Subcutaneous abdominal adipose tissue (tissue), 5 donors: ENCODE measurements around the gene GCNT2.

Experiments
- H3K27ac ChIP-seq: one replicate; pipeline ENCODE4 v1.7.0; 2013; ENCODE audit warnings: low read depth, mild to moderate bottlenecking, inconsistent platforms, low read length, moderate library complexity
- H3K27me3 ChIP-seq, 5 donors: one replicate each; pipeline ENCODE4 v1.7.0; 2013; ENCODE audit warnings: low read length in 5 of 5, inconsistent platforms in 1 of 5; ENCODE audit not compliant: control insufficient read depth in 5 of 5, insufficient read depth in 4 of 5
- H3K36me3 ChIP-seq, 5 donors: one replicate each; pipeline ENCODE4 v1.7.0; 2013; ENCODE audit warnings: low read length in 5 of 5; ENCODE audit not compliant: control insufficient read depth in 5 of 5, insufficient read depth in 5 of 5
- H3K4me1 ChIP-seq, 5 donors: one replicate each; pipeline ENCODE4 v1.7.0; 2013; ENCODE audit warnings: low read length in 5 of 5, mild to moderate bottlenecking in 3 of 5, moderate library complexity in 1 of 5; ENCODE audit not compliant: control insufficient read depth in 5 of 5, insufficient read depth in 5 of 5
- H3K4me3 ChIP-seq, 5 donors: one replicate each; pipeline ENCODE4 v1.7.0; 2013; ENCODE audit warnings: low read length in 5 of 5, low read depth in 1 of 5
- H3K9ac ChIP-seq, 5 donors: one replicate each; pipeline ENCODE4 v1.7.0; 2013; ENCODE audit warnings: low read length in 5 of 5, mild to moderate bottlenecking in 4 of 5, moderate library complexity in 3 of 5
- H3K9me3 ChIP-seq, 5 donors: one replicate each; pipeline ENCODE4 v1.7.0; 2013; ENCODE audit warnings: low read length in 5 of 5; ENCODE audit not compliant: control insufficient read depth in 5 of 5
- donor health status: healthy.
- donor health status: healthy.
- donor health status: healthy.
- donor health status: healthy.
- donor health status: healthy.

GCNT2 gene

DNA sequence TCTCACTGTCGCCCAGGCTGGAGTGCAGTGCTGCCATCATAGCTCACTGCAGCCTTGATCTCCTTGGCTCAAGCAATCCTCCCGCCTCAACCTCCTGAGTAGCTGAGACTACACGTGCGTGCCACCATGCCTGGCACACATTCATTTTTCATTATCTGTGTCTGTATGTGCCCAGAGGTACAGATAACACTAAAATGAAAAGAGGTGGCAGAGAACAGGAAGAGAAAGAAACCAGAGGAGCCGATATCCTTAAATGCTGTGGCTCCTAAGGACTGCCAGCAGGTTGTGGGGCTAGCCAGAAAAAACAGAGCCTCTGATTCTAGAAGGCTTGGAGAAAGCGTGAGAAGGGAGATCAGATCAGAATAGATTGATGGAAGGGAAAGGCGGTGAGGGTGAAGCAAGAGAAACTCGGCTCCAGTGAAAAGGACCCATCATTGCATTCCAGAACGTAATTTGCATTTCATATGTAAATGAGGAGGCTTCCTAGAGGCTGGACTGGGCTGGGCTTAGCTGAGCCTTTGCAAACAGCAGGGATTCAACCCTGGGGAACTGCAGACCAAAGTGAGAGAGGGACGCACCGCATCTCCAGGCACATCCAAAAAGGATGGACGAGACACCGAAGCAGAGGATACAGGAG, 64.2 kb downstream of the GCNT2 start:
- Histone ChIP-seq H3K4me3 (no peak overlapping the region), H3K9ac (no peak overlapping the region), H3K4me1 (peaks cover 0 to 8% (median 6%) of the 10 kb centered on the region in 5 donors), H3K27ac (no peak overlapping the region), H3K36me3 (no peaks in the 10 kb centered on the region), H3K27me3 (peaks cover 0 to 6% (median 3%) of the 10 kb centered on the region in 5 donors), H3K9me3 (no peaks in the 10 kb centered on the region)

DNA sequence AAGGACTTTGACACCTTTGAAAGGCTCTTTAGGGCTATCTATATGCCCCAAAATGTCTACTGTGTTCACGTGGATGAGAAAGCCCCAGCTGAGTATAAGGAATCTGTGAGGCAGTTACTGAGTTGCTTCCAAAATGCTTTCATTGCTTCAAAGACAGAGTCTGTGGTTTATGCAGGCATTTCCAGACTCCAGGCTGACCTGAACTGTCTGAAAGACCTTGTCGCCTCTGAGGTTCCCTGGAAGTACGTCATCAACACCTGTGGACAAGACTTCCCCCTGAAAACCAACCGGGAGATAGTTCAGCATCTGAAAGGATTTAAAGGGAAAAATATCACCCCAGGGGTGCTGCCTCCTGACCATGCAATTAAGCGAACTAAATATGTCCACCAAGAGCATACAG, 65.2 kb downstream of the GCNT2 start:
- Histone ChIP-seq H3K27me3 (peaks cover 0 to 4% (median 3%) of the 10 kb centered on the region in 5 donors), H3K9me3 (no peaks in the 10 kb centered on the region), H3K4me3 (no peak overlapping the region), H3K27ac (no peak overlapping the region), H3K4me1 (peaks cover 0 to 8% (median 6%) of the 10 kb centered on the region in 5 donors), H3K36me3 (no peaks in the 10 kb centered on the region), H3K9ac (no peak overlapping the region)

DNA sequence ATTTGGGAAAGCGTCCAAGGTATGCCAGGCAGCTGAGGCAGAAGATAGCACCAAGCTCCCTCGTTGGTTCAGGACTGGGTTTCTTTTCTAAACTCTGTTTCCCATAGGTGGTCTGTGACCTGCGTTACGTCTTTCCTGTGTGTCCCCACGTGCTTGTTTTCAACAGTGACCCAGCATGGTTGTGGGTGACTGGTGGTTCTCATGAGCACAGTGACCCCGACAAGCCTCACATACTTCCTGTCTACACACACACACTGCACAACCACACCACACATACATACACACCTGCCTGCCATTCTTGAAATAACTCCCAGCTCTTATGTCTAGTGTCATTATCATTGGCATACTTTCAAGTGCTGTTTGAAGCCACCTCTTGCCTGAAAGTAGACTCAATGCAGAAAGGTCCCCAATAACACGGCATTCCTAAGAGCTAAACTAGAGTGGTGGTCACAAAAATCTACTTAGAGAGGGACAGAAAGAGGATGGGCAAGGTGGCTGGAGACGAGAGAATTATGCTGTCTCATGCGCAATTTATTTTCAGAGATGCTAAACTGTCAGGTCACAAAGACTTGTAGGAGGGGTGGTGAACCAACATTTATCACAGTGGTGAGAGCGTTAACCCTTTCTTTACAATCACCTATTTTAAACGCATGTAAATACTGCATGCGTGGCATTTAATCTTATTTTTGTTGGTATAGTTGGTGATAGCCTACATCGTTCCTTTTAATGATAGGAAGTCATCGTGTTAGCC, 66.7 kb downstream of the GCNT2 start:
- Histone ChIP-seq H3K27ac (no peak overlapping the region), H3K9ac (no peak overlapping the region), H3K9me3 (no peaks in the 10 kb centered on the region), H3K27me3 (peaks cover 0 to 4% (median 3%) of the 10 kb centered on the region in 5 donors), H3K4me3 (no peak overlapping the region), H3K36me3 (no peaks in the 10 kb centered on the region), H3K4me1 (peaks cover 0 to 8% (median 6%) of the 10 kb centered on the region in 5 donors)

DNA sequence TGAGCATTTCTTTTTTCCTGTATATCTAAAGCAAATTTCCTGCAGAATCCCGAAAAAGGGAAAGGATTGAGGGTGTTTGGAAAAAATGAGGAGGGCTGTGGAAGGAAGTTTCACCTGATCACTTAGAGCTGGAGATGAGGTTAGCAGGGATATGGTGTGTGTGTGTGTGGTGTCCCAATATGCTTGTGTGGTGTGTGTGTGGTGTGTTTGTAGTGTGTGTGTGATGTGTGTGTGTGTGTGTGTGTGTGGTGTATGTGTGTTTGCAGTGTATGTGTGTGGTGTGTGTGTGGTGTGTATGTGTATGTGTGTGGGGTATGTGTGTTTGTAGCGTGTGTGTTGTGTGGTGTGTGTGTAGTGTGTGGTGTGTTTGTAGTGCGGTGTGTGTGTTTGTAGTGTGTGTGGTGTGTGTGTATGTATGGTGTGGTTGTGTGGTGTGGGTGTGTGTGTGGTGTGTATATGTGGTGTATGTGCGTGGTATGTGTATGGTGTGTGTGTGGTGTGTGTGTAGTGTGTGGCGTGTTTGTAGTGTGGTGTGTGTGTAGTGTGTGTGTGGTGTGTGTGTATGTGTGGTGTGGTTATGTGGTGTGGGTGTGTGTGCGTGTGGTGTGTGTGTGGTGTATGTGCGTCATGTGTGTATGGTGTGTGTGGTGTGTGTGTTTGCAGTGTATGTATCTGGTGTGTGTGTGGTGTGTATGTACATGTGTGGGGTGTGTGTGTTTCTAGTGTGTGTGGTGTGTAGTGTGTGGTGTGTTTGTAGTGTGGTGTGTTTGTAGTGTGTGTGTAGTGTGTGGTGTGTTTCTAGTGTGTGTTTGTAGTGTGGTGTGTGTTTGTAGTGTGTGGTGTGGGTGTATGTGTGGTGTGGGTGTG, 67.6 kb downstream of the GCNT2 start:
- H3K4me1 ChIP-seq, result peaks cover 0 to 8% (median 4%) of the 10 kb centered on the region in 5 donors
- no peak overlapping the region for H3K4me3 ChIP-seq

DNA sequence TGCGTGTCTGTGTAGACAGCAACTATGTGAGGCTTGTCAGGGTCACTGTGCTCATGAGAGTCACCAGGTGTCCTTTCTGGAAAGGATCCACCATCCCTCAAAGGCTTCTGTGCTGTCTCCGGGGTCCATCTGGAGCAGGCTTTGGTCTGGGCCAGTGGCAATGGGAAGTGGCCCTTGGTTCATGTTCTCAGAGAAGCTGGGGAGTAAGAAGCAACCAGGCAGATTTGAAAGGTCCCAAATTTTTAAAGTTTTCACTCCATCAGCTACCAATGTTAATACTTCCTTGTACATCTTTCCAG, 68.2 kb downstream of the GCNT2 start:
- H3K4me3 ChIP-seq, result no peak overlapping the region

More for the DNA sequence above, 67.6 kb downstream of the GCNT2 start:
- H3K27ac ChIP-seq, result no peak overlapping the region
- no peaks in the 10 kb centered on the region for H3K36me3 ChIP-seq
- H3K9me3 ChIP-seq, result no peaks in the 10 kb centered on the region
- no peak overlapping the region for H3K9ac ChIP-seq
- H3K27me3 ChIP-seq, result peaks cover 0 to 4% (median 0%) of the 10 kb centered on the region in 5 donors

DNA sequence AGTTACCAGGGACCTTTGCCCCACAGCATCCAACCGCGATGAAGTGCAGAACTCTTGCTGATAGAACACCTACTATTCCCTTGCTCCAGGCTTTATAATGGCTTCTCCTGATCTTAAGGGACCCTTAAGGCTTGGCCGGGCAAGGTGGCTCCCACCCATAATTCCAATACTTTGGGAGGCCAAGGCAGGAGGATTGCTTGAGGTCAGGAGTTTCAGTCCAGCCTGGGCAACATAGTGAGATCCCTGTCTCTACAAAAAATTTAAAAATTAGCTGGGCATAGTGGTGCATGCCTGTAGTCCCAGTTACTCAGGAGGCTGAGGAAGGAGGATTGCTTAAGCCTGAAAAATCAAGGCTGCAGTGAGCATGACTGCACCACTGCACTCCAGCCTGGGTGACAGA, 68.8 kb downstream of the GCNT2 start:
- Histone ChIP-seq H3K27ac (no peak overlapping the region), H3K36me3 (no peaks in the 10 kb centered on the region), H3K27me3 (peaks cover 0 to 4% (median 0%) of the 10 kb centered on the region in 5 donors), H3K4me1 (peaks cover 0 to 8% (median 4%) of the 10 kb centered on the region in 5 donors), H3K4me3 (no peak overlapping the region), H3K9ac (no peak overlapping the region), H3K9me3 (no peaks in the 10 kb centered on the region)

More for the DNA sequence above, 68.2 kb downstream of the GCNT2 start:
- Histone ChIP-seq H3K27me3 (peaks cover 0 to 4% (median 0%) of the 10 kb centered on the region in 5 donors), H3K27ac (no peak overlapping the region), H3K4me1 (peaks cover 0 to 8% (median 4%) of the 10 kb centered on the region in 5 donors), H3K9me3 (no peaks in the 10 kb centered on the region), H3K36me3 (no peaks in the 10 kb centered on the region), H3K9ac (no peak overlapping the region)

DNA sequence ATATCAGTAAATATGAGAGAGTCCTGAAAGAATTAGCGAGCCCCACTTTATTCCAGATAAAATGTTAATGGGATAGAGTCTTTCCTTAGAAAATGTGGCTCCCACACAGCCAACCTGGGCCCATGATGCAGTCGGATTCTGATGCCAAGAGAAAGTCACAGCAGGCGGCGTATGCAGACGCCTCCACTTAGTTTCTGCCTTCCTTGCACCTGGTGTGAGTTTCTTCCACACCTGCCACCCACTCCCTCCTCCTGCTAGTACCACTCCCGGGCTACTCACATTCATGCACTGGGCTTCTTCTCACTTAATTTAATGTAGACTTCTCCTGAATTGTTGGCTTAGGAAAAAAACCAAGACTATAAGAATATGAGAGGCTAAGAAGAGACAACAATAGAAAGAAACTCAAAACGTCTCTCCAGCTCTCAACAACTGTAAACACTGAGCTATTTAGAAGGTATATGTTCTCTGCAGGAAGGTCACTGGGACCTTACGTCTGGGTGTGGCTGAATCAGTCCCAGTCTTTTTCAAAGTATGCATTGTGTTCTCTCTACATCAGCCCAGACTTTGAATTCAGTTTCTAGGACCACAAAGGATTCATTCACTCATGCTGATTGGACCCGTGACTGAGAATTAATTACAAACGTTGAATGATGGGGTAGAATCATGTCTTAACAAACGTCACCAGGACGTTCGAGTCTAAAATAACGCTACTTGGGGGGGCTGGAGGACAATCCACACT, 70.4 kb downstream of the GCNT2 start:
- H3K4me1 ChIP-seq, result no peaks in the 10 kb centered on the region
- no peak overlapping the region for H3K27ac ChIP-seq
- H3K9ac ChIP-seq, result no peak overlapping the region
- peaks cover 0 to 4% (median 0%) of the 10 kb centered on the region in 5 donors for H3K27me3 ChIP-seq
- no peaks in the 10 kb centered on the region for H3K36me3 ChIP-seq
- H3K4me3 ChIP-seq, result no peak overlapping the region
- no peaks in the 10 kb centered on the region for H3K9me3 ChIP-seq

DNA sequence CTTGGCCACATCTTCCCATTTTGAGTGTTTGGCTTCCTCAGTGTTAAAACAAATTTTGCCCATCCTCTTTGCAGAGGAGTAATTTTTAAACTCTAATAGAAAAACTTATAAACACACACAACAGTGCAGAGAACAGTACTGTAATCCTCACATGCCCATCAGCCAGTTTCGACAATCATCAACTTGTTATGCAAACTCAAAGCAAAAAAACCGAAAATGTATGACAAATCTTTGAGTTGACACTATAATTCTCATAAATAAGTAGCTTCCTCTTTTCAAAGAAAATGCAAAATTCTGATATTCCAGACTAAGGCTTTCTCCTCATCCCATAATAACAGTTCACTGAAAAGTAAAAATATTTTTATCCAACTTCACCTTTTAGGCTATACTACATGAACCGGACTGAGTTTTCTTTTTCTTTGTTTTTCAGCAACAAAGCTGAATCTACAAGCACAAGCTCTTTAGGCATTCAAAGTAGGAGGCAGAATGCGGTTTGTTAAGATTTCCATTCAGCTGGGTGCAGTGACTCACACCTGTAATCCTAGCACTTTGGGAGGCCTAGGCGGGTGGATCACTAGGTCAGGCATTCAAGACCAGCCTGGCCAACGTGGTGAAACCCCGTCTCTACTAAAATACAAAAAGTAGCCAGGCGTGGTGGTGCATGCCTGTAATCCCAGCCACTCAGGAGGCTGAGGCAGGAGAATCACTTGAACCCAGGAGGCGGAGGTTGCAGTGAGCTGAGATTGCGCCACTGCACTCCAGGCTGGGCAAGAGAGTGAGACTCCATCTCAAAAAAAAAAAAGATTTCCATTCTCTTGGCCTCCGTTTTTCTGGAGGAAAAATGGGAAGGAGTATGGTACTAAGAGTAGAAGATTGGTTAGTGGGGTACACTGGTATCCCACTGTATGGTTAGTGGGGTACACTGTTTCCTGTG, 74.8 kb downstream of the GCNT2 start:
- H3K27ac ChIP-seq, result no peak overlapping the region
- no peaks in the 10 kb centered on the region for H3K36me3 ChIP-seq
- H3K9me3 ChIP-seq, result no peaks in the 10 kb centered on the region
- H3K9ac ChIP-seq, result no peak overlapping the region
- H3K4me1 ChIP-seq, result no peaks in the 10 kb centered on the region
- no peak overlapping the region for H3K4me3 ChIP-seq
- H3K27me3 ChIP-seq, result no peaks in the 10 kb centered on the region

DNA sequence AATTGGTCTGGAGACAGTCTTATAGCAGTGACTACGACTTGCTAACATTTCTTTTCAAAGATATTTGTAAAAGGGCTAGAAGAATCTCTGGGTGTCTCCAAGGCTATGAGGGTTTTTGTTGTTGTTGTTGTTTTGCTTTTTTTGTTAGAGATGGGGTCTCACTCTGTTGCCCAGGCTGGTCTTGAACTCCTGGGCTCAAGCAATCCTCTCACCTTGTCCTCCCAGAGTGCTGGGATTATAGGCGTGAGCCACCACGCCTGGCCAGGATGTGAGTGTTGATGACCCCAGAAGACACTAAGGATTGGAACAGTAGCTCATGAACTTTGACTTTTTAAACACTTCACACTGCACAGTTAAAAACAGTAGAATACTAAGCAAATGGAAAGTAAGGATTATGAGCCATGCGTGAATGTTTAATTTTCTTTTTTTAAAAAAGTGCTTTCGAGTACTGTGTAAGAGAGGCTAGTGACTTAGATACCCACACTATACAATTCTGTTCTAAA, 76.4 kb downstream of the GCNT2 start:
- H3K27me3 ChIP-seq, result no peaks in the 10 kb centered on the region
- H3K27ac ChIP-seq, result no peak overlapping the region
- no peaks in the 10 kb centered on the region for H3K36me3 ChIP-seq
- H3K4me1 ChIP-seq, result peaks cover 0 to 3% (median 0%) of the 10 kb centered on the region in 5 donors
- H3K9me3 ChIP-seq, result no peaks in the 10 kb centered on the region
- H3K4me3 ChIP-seq, result no peak overlapping the region
- no peak overlapping the region for H3K9ac ChIP-seq
